GM12865 (cell line): ENCODE measurements around the gene TPSD1.
A peak's percentile ranks its signal among the peaks of the same experiment; 100 is the strongest.
"Not testable (repeated sequence)": the region's sequence is repeated elsewhere in the genome, so short reads cannot be mapped to it uniquely, and the experiment has no call there.

Source experiments
- DNase-seq: peaks from one replicate; pipeline ENCODE4 v3.0.0; 2010; ENCODE audit warnings: low read depth
- H3K4me3 ChIP-seq: 2 replicates; pipeline ENCODE4 v1.5.1; 2011; ENCODE audit warnings: mild to moderate bottlenecking, low read depth, low read length, control low read depth
- CTCF ChIP-seq: IDR thresholded peaks from 2 replicates; pipeline ENCODE4 v1.5.1; 2011; ENCODE audit warnings: low read length, control low read depth, low read depth, inconsistent platforms; ENCODE audit not compliant: insufficient read depth; ENCODE audit errors: missing control alignments

The TPSD1 gene

GRCh38 chr16:1255276-1256122 lies at the start of gene TPSD1:
TPSD1 (plus strand) TSS chr16:1256069; CDS start chr16:1256281, 212 bp downstream.
- not testable (repeated sequence) for DNase-seq, H3K4me3 ChIP-seq

- no peak for TF ChIP-seq CTCF
- no peak overlapping the region for H3K4me3 ChIP-seq
- DNase-seq, result no peak
Observed at GRCh38 chr16:1206326-1206725, 49.5 kb upstream of the TPSD1 start.

GRCh38 chr16:1206786-1207185 lies 49.1 kb upstream of the TPSD1 start:
- DNase-seq, result no peak

GRCh38 chr16:1208239-1208830 lies 47.5 kb upstream of the TPSD1 start:
- no peak for TF ChIP-seq CTCF
- peak; percentile 8 for DNase-seq
- H3K4me3 ChIP-seq, result no peak overlapping the region

More at GRCh38 chr16:1206786-1207185, 49.1 kb upstream of the TPSD1 start:
- H3K4me3 ChIP-seq, result no peak overlapping the region
- no peak for TF ChIP-seq CTCF

- TF ChIP-seq CTCF, result no peak
- no peak for DNase-seq
- H3K4me3 ChIP-seq, result no peak overlapping the region
Observed at GRCh38 chr16:1209081-1209480, 46.8 kb upstream of the TPSD1 start.

GRCh38 chr16:1210461-1210860 lies 45.4 kb upstream of the TPSD1 start:
- no peak for DNase-seq
- no peak for TF ChIP-seq CTCF
- no peak overlapping the region for H3K4me3 ChIP-seq

- DNase-seq, result no peak
- TF ChIP-seq CTCF, result no peak
- H3K4me3 ChIP-seq, result no peak overlapping the region
Observed at GRCh38 chr16:1211451-1212268, 44.2 kb upstream of the TPSD1 start.
